Smooth muscle cell (in vitro differentiated cells): Measurements from ENCODE around the gene EEFSEC. TPM values are rescaled to one million over a fixed set of nuclear protein-coding genes. Genes with fewer than 3 reads are reported as not detected.

Experiments used
- DNase-seq: peaks from one replicate; lab custom pipeline; 2025; ENCODE audit not compliant: unreplicated experiment; lab: John Stamatoyannopoulos, UW
- H2AFZ ChIP-seq: fragments of 200-600 bp; sonication (generic); 2 replicates; pipeline ENCODE4 v1.6.0; 2016; ENCODE audit warnings: antibody characterized with exemption, low read depth, mild to moderate bottlenecking
- H3F3A ChIP-seq: fragments of 200-600 bp; sonication (generic); 2 replicates; pipeline ENCODE4 v1.6.0; 2017; ENCODE audit warnings: antibody characterized with exemption, low read depth
- H3K27ac ChIP-seq: fragments of 200-600 bp; sonication (generic); 2 replicates; pipeline ENCODE4 v1.5.1; 2016; ENCODE audit warnings: low read depth, mild to moderate bottlenecking
- H3K27me3 ChIP-seq: fragments of 200-600 bp; sonication (generic); 2 replicates; pipeline ENCODE4 v1.6.1; 2016; ENCODE audit warnings: low read depth, mild to moderate bottlenecking
- H3K36me3 ChIP-seq: fragments of 200-600 bp; sonication (generic); 2 replicates; pipeline ENCODE4 v1.5.1; 2016; ENCODE audit warnings: low read depth
- H3K4me1 ChIP-seq: fragments of 200-600 bp; sonication (generic); 2 replicates; pipeline ENCODE4 v1.5.1; 2016; ENCODE audit warnings: low read depth
- H3K4me2 ChIP-seq: fragments of 200-600 bp; sonication (generic); 2 replicates; pipeline ENCODE4 v1.6.0; 2016; ENCODE audit warnings: mild to moderate bottlenecking
- H3K4me3 ChIP-seq: fragments of 200-600 bp; sonication (generic); 2 replicates; pipeline ENCODE4 v1.5.1; 2016; ENCODE audit warnings: mild to moderate bottlenecking
- H3K79me2 ChIP-seq: fragments of 200-600 bp; sonication (generic); 2 replicates; pipeline ENCODE4 v1.6.0; 2016; ENCODE audit warnings: low read depth, mild to moderate bottlenecking
- H3K9ac ChIP-seq: fragments of 200-600 bp; sonication (generic); 2 replicates; pipeline ENCODE4 v1.6.0; 2016; ENCODE audit warnings: low read depth
- H3K9me3 ChIP-seq: fragments of 200-600 bp; sonication (generic); replicated peaks from 2 replicates; pipeline ENCODE4 v1.5.1; 2016; ENCODE audit warnings: low read depth
- H4K20me1 ChIP-seq: fragments of 200-600 bp; sonication (generic); 2 replicates; pipeline ENCODE4 v1.6.0; 2016; ENCODE audit warnings: low read depth
- WGBS: methylation state at CpG from one replicate; pipeline ENCODE4 v1.1.7; 2016; ENCODE audit warnings: low lambda C conversion rate; 5-methylcytosine and 5-hydroxymethylcytosine counted together
- polyA plus RNA-seq: library from polyadenylated mRNA; unstranded; fragments of >200 nt; fragmentation: Nextera tagmentation; extraction: Ambion mirVana; gene quantifications from 2 replicates; pipeline ENCODE4 v1.2.1, GENCODE V29; 2016
- total RNA-seq: library from RNA; depleted of rRNA; stranded (reverse); fragments of >200 nt; gene quantifications from 2 replicates; pipeline ENCODE4 v1.2.3, GENCODE V29; 2014
- TF ChIP-seq, protein P1 (sequence below): fragments of 200-600 bp; sonication (generic); IDR thresholded peaks from 2 replicates; pipeline ENCODE4 v1.5.1; 2017; ENCODE audit warnings: borderline replicate concordance, mild to moderate bottlenecking, antibody characterized with exemption; ENCODE audit not compliant: insufficient read depth, poor library complexity, severe bottlenecking

EEFSEC gene
- total and polyA plus RNA-seq, 2 experiments from 2014 or later, result 12.4 to 17.1 TPM

DNA sequence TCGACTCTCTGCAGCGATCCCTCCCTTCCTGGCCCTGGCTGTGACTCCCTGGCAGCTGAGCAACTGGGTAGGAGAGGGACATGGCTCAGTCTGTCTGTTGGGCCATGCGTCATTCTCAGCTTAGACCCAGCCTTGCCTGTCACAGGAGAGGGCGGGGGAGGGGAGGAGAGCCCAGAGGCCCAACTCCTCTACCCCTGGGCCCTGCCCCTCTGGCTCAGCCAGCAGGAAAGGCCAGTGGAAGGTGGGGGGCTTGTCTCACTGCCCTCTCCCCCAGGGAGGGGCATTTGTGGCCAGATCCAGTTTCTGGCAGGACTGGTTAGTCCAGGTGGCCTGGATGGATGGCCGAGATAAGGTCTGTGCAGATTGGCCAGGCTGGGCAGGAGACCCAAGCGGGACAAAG is 281.8 kb downstream of the EEFSEC start:
- Histone ChIP-seq H3K4me3 (no peak overlapping the region), H4K20me1 (no peaks in the 10 kb centered on the region), H3K36me3 (no peaks in the 10 kb centered on the region), H3K4me2 (no peak overlapping the region), H3K79me2 (no peaks in the 10 kb centered on the region), H3K9ac (no peak overlapping the region), H3K27me3 (peaks cover 38% of the 10 kb centered on the region), H3K9me3 (no peaks in the 10 kb centered on the region), H3K4me1 (peaks cover 4% of the 10 kb centered on the region), H3K27ac (peak overlapping the region; percentile 7), H3F3A (peaks cover 4% of the 10 kb centered on the region), H2AFZ (no peak overlapping the region)
- TF ChIP-seq, protein P1, sequence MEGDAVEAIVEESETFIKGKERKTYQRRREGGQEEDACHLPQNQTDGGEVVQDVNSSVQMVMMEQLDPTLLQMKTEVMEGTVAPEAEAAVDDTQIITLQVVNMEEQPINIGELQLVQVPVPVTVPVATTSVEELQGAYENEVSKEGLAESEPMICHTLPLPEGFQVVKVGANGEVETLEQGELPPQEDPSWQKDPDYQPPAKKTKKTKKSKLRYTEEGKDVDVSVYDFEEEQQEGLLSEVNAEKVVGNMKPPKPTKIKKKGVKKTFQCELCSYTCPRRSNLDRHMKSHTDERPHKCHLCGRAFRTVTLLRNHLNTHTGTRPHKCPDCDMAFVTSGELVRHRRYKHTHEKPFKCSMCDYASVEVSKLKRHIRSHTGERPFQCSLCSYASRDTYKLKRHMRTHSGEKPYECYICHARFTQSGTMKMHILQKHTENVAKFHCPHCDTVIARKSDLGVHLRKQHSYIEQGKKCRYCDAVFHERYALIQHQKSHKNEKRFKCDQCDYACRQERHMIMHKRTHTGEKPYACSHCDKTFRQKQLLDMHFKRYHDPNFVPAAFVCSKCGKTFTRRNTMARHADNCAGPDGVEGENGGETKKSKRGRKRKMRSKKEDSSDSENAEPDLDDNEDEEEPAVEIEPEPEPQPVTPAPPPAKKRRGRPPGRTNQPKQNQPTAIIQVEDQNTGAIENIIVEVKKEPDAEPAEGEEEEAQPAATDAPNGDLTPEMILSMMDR, result no peak
- no peak for DNase-seq
- WGBS, result 61% methylated on average over 6 of the region's 6 CpGs

GRCh38 chr3:128435561-128435960 is 282.3 kb downstream of the EEFSEC start:
- H3K9ac ChIP-seq, result no peak overlapping the region
- H2AFZ ChIP-seq, result no peak overlapping the region
- no peaks in the 10 kb centered on the region for H3K36me3 ChIP-seq
- peaks cover 4% of the 10 kb centered on the region for H3K4me1 ChIP-seq
- peaks cover 36% of the 10 kb centered on the region for H3K27me3 ChIP-seq
- TF ChIP-seq, protein P1, result no peak
- H3F3A ChIP-seq, result peaks cover 4% of the 10 kb centered on the region
- H4K20me1 ChIP-seq, result no peaks in the 10 kb centered on the region
- no peak overlapping the region for H3K4me2 ChIP-seq
- peak overlapping the region; percentile 7 for H3K27ac ChIP-seq
- no peak for DNase-seq
- WGBS, result 78% methylated on average over 5 of the region's 5 CpGs
- H3K9me3 ChIP-seq, result no peaks in the 10 kb centered on the region
- H3K79me2 ChIP-seq, result no peaks in the 10 kb centered on the region
- H3K4me3 ChIP-seq, result no peak overlapping the region

- no peaks in the 10 kb centered on the region for H3K79me2 ChIP-seq
- H3K9ac ChIP-seq, result no peak overlapping the region
- H4K20me1 ChIP-seq, result no peaks in the 10 kb centered on the region
- WGBS, result 57% methylated on average over 3 of the region's 3 CpGs
- H3K4me3 ChIP-seq, result no peak overlapping the region
- DNase-seq, result no peak
- peaks cover 4% of the 10 kb centered on the region for H3K4me1 ChIP-seq
- H3K27me3 ChIP-seq, result peaks cover 29% of the 10 kb centered on the region
- H3F3A ChIP-seq, result peaks cover 4% of the 10 kb centered on the region
- no peak overlapping the region for H2AFZ ChIP-seq
- H3K27ac ChIP-seq, result no peak overlapping the region
- no peak overlapping the region for H3K4me2 ChIP-seq
- H3K36me3 ChIP-seq, result no peaks in the 10 kb centered on the region
- TF ChIP-seq, protein P1, result no peak
- no peaks in the 10 kb centered on the region for H3K9me3 ChIP-seq
Measured at GRCh38 chr3:128436214-128436613, 282.9 kb downstream of the EEFSEC start.

GRCh38 chr3:128438488-128439072 is 285.3 kb downstream of the EEFSEC start:
- no peak overlapping the region for H3K27ac ChIP-seq
- H3K4me3 ChIP-seq, result no peak overlapping the region
- H3K36me3 ChIP-seq, result no peaks in the 10 kb centered on the region

More at GRCh38 chr3:128438488-128439072, 285.3 kb downstream of the EEFSEC start:
- Histone ChIP-seq H3K79me2 (no peaks in the 10 kb centered on the region), H3K27me3 (peaks cover 5% of the 10 kb centered on the region), H3F3A (peaks cover 4% of the 10 kb centered on the region), H2AFZ (no peak overlapping the region), H3K9me3 (no peaks in the 10 kb centered on the region), H4K20me1 (no peaks in the 10 kb centered on the region), H3K4me2 (no peak overlapping the region), H3K4me1 (no peaks in the 10 kb centered on the region), H3K9ac (no peak overlapping the region)
- TF ChIP-seq, protein P1, result peak; percentile 29
- WGBS, result 74% methylated on average over 6 of the region's 6 CpGs
- no peak for DNase-seq
